Activated naive CD8-positive, alpha-beta T cell treated with anti-CD3 and anti-CD28 coated beads for 36 hours (primary cell): Measurements from ENCODE around the gene COPS7A. TPM values are rescaled to one million over a fixed set of nuclear protein-coding genes. Genes with fewer than 3 reads are reported as not detected.

Experiments used
- DNase-seq: peaks from one replicate; pipeline ENCODE4 v3.0.0; 2021
- H3K27ac Mint-ChIP-seq: one replicate; pipeline ENCODE4 v1.8.0; 2022; ENCODE audit warnings: mild to moderate bottlenecking, moderate library complexity, mixed read lengths
- H3K27me3 Mint-ChIP-seq: one replicate; pipeline ENCODE4 v1.8.0; 2022; ENCODE audit warnings: mild to moderate bottlenecking, mixed read lengths
- H3K36me3 Mint-ChIP-seq: one replicate; pipeline ENCODE4 v1.8.0; 2021; ENCODE audit warnings: mild to moderate bottlenecking, mixed read lengths
- H3K4me1 Mint-ChIP-seq: one replicate; pipeline ENCODE4 v1.8.0; 2021; ENCODE audit warnings: mixed read lengths
- H3K4me3 Mint-ChIP-seq: one replicate; pipeline ENCODE4 v1.8.0; 2022; ENCODE audit warnings: mild to moderate bottlenecking, moderate library complexity, mixed read lengths
- H3K9me3 Mint-ChIP-seq: one replicate; pipeline ENCODE4 v1.8.0; 2022; ENCODE audit warnings: mixed read lengths
- total RNA-seq, 2 experiments: library from RNA; stranded (reverse); gene quantifications; one replicate each; pipeline ENCODE4 v1.2.3, GENCODE V29; 2021

Gene COPS7A
- total RNA-seq, 2 experiments from 2014 or later: 37.1 to 41.6 TPM

DNA sequence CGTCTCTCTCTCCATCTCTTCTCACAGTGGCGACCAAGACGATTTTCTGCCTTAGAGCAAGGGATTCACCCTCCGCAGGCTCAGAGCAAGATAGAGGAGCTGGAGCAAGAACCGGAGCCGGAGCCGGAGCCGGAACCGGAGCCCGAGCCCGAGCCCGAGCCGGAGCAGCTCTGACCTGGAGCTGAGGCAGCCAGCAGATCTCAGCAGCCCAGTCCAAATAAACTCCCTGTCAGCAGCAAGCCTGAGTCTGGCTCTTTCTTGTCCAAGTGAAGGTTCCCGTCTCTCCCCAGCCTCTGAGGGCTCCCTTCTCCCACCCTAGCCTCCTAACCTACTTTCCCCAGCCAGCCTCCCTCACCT is 54.3 kb downstream of the COPS7A start:
- peak overlapping the region; percentile 79 for H3K4me3 Mint-ChIP-seq
- H3K36me3 Mint-ChIP-seq: peaks cover 48% of the 10 kb centered on the region
- H3K9me3 Mint-ChIP-seq: no peaks in the 10 kb centered on the region
- H3K27me3 Mint-ChIP-seq: peaks cover 41% of the 10 kb centered on the region
- DNase-seq: no peak
- H3K27ac Mint-ChIP-seq: peak overlapping the region; percentile 80
- peaks cover 77% of the 10 kb centered on the region for H3K4me1 Mint-ChIP-seq

DNA sequence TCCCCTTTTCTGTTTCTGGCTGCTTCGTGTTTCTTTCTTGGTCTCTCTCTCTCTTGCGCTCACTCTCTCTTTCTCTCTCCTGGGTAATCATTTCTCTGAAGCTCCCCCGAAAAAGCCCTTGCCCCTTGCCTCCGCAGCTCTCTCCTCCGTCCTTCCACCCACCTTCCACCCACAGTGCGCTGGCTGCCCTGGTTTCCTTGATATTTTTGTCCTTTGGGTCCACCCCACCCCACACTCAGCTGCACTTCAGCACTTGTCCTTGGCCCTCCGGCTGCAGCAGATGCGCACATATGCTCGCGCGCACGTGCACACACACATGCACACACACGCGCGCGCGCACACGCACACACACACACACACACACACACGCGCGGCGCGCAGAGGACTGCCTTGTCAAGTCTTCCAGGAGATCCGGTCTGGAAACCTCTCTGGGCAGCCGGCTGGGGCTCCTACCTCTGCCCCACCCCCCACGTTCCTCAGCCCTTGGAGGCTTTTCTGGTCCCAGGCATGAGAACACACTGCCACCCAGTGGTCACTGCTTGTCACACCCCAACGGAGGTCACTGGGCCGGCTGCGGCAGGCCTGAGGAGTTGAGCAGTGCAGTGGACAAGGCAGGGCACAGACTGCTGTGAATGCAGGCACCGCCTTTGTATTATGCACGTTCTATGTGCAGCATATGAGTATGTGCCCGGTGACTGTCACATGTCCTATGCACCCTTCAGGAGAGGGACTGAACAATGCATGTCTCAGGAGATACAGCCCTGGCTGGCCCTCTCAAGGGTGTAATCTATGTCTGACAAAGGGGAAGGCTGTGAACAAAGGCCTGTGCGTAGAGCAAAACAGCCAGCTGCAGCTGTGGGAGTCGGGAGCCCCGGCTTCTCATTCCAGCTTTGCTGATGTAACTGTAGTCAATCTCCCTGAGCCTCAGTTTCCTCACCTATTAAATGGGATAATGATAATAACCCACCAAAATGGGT is 55.0 kb downstream of the COPS7A start:
- Mint-ChIP-seq H3K27me3 (peaks cover 39% of the 10 kb centered on the region), H3K4me1 (peaks cover 79% of the 10 kb centered on the region), H3K36me3 (peaks cover 45% of the 10 kb centered on the region), H3K4me3 (peak overlapping the region; percentile 79), H3K27ac (peak overlapping the region; percentile 80), H3K9me3 (no peaks in the 10 kb centered on the region)
- peak; percentile 87 for DNase-seq

DNA sequence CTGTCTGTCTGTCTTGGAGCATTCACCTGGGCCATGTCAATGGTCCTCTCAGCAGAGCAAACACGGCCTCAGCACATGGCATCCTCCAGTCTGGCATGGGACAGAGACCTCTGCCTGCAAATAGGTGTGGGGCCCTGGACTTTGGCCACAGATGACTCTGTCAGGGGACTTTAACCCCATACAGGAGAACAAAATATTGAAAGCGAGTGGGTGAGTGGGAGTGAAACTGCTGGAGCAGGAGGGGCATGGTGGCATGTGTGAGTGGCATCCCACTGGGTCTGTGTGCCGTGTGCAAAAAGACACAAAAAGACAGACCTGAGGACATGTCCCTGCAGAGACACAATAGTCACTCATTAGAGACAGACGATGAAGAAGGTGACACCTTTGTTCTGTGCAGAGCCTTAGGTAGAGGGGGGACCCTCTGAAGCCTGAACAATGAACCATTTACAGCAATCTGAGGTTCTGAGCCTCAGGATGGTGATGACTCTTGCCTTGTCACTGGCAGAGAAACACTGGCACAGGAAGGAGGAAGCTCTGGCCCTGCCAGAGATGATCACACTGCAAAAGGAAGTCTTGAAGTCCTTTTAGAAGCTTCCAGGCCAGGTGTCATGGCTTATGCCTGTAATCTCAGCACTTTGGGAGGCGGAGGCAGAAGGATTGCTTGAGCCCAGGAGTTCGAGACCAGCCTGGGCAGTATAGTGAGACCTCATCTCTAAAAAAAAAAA is 56.0 kb downstream of the COPS7A start:
- no peaks in the 10 kb centered on the region for H3K9me3 Mint-ChIP-seq
- peaks cover 36% of the 10 kb centered on the region for H3K36me3 Mint-ChIP-seq
- peaks cover 30% of the 10 kb centered on the region for H3K27me3 Mint-ChIP-seq
- peaks cover 79% of the 10 kb centered on the region for H3K4me1 Mint-ChIP-seq
- H3K4me3 Mint-ChIP-seq: peak overlapping the region; percentile 11
- H3K27ac Mint-ChIP-seq: peak overlapping the region; percentile 80
- DNase-seq: no peak

DNA sequence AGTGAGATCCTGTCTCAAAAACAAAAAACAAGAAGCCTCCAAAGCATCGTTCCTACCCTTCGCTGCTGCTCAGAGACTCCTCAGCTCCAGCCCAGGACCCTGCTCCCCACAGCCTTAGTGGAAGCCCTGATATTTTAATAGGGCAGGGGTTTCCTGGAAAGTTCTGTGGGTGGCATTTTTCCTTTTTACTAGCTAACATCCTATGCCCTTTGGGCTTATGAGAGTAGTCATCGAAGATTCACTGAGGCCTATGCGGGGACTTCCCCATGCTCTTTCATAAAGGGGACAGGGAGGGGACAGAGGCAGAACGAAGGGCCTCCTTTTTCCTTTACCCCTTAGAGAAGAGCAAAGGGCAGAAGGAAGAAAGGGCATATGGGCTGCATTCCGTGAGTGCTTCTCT is 56.7 kb downstream of the COPS7A start:
- Mint-ChIP-seq H3K4me1 (peaks cover 72% of the 10 kb centered on the region), H3K4me3 (peak overlapping the region; percentile 64), H3K27me3 (peaks cover 28% of the 10 kb centered on the region), H3K9me3 (no peaks in the 10 kb centered on the region), H3K36me3 (peaks cover 29% of the 10 kb centered on the region), H3K27ac (peak overlapping the region; percentile 80)
- DNase-seq: peak; percentile 52

Other genes with a start within 250 kb of the COPS7A start
- 100 to 1,000 TPM; 311 to 312 TPM for gene MRPL51, start 230.8 kb upstream of the COPS7A start, total RNA-seq
- 100 to 1,000 TPM; 167 to 171 TPM for gene NCAPD2, start 229.9 kb upstream of the COPS7A start, total RNA-seq
- 1,000 to 10,000 TPM; 8,986 to 9,154 TPM for gene GAPDH, start 189.5 kb upstream of the COPS7A start, total RNA-seq
- gene IFFO1, start 168.0 kb upstream of the COPS7A start, total RNA-seq: 1 to 10 TPM; 7.2 to 8.1 TPM
- gene NOP2, start 155.8 kb upstream of the COPS7A start, total RNA-seq: 100 to 1,000 TPM; 151 to 153 TPM
- 100 to 1,000 TPM; 262 to 293 TPM for gene CHD4, start 116.7 kb upstream of the COPS7A start, total RNA-seq
- gene LPAR5, start 88.1 kb upstream of the COPS7A start, total RNA-seq: 1 to 10 TPM; 7.3 to 7.9 TPM
- 1 to 10 TPM in 1 of 2 experiments, under 1 TPM in 1; 0.86 to 1.2 TPM for gene ACRBP, start 76.6 kb upstream of the COPS7A start, total RNA-seq
- 10 to 100 TPM; 10.9 to 11.1 TPM for gene ING4, start 60.9 kb upstream of the COPS7A start, total RNA-seq
- 10 to 100 TPM; 60.6 to 61.8 TPM for gene ZNF384, start 34.7 kb upstream of the COPS7A start, total RNA-seq
- gene PIANP, start 23.2 kb upstream of the COPS7A start, total RNA-seq: under 1 TPM in 1 of 2 experiments, not detected in 1; 0.37 TPM
- gene MLF2, start 29.1 kb downstream of the COPS7A start, total RNA-seq: 100 to 1,000 TPM; 134 to 141 TPM
- gene PTMS, start 42.3 kb downstream of the COPS7A start, total RNA-seq: 10 to 100 TPM; 23.3 to 25.1 TPM
- 10 to 100 TPM; 64.8 to 67.7 TPM for gene LAG3, start 48.5 kb downstream of the COPS7A start, total RNA-seq
- gene CD4, start 65.5 kb downstream of the COPS7A start, total RNA-seq: 1 to 10 TPM; 2.2 to 2.5 TPM
- under 1 TPM; 0.54 to 0.76 TPM for gene GPR162, start 97.8 kb downstream of the COPS7A start, total RNA-seq
- under 1 TPM; 0.36 to 0.60 TPM for gene P3H3, start 104.4 kb downstream of the COPS7A start, total RNA-seq
- under 1 TPM in 1 of 2 experiments, not detected in 1; 0.10 TPM for gene GNB3, start 116.9 kb downstream of the COPS7A start, total RNA-seq
- gene CDCA3, start 127.2 kb downstream of the COPS7A start, total RNA-seq: 10 to 100 TPM; 62.5 to 64.0 TPM
- gene USP5, start 128.1 kb downstream of the COPS7A start, total RNA-seq: 100 to 1,000 TPM; 125 to 127 TPM
- 1,000 to 10,000 TPM; 1,593 to 1,653 TPM for gene TPI1, start 143.5 kb downstream of the COPS7A start, total RNA-seq
- 1 to 10 TPM; 2.7 to 3.0 TPM for gene SPSB2, start 149.3 kb downstream of the COPS7A start, total RNA-seq
- 1 to 10 TPM; 3.0 to 4.1 TPM for gene LRRC23, start 180.8 kb downstream of the COPS7A start, total RNA-seq
- 100 to 1,000 TPM; 140 to 141 TPM for gene ENO2, start 190.5 kb downstream of the COPS7A start, total RNA-seq
- gene ATN1, start 203.9 kb downstream of the COPS7A start, total RNA-seq: 10 to 100 TPM; 27.6 to 28.5 TPM
- gene RNU7-1, start 219.8 kb downstream of the COPS7A start, total RNA-seq: not detected
- gene C12orf57, start 220.0 kb downstream of the COPS7A start, total RNA-seq: 100 to 1,000 TPM; 203 to 208 TPM
- gene PTPN6, start 227.3 kb downstream of the COPS7A start, total RNA-seq: 100 to 1,000 TPM; 457 to 467 TPM
- gene PHB2, start 246.6 kb downstream of the COPS7A start, total RNA-seq: 100 to 1,000 TPM; 556 to 557 TPM
- gene EMG1, start 246.9 kb downstream of the COPS7A start, total RNA-seq: 100 to 1,000 TPM; 130 to 140 TPM